Adrenal gland (tissue), 12 donors: ENCODE results near the gene SLC6A4. TPM values are rescaled to one million over a fixed set of nuclear protein-coding genes. Genes with fewer than 3 reads are reported as not detected.
"Not testable (repeated sequence)": the region's sequence is repeated elsewhere in the genome, so short reads cannot be mapped to it uniquely, and the experiment has no call there.

Source experiments
- DNase-seq, 7 donors: peaks; one replicate each; pipeline ENCODE4 v3.0.0-alpha.2; 2019 to 2020
- H3K27ac ChIP-seq, 5 donors: fragments of 200-600 bp; sonication (generic) in 4 of 5; 1 replicate in 3 of 5; 2 replicates in 2 of 5; pipeline versions ENCODE4 v1.5.1 to v1.8.0; 2016 to 2020; ENCODE audit warnings: mild to moderate bottlenecking in 1 of 5
- H3K27me3 ChIP-seq: fragments of 200-600 bp; 2 replicates; pipeline ENCODE4 v1.8.0; 2021
- H3K36me3 ChIP-seq, 2 donors: fragments of 200-600 bp; replicated peaks in 1 of 2; 1 replicate in 1 of 2; 2 replicates in 1 of 2; pipeline versions ENCODE4 v1.5.1 to v1.8.0; 2018 to 2022
- H3K4me1 ChIP-seq, 2 donors: fragments of 200-600 bp; replicated peaks in 1 of 2; 1 replicate in 1 of 2; 2 replicates in 1 of 2; pipeline versions ENCODE4 v1.5.1 to v1.8.0; 2018 to 2021
- H3K4me3 ChIP-seq, 4 donors: fragments of 200-600 bp; sonication (generic) in 3 of 4; one replicate each; pipeline ENCODE4 v1.5.1; 2016 to 2018
- H3K9me3 ChIP-seq, 3 donors: fragments of 200-600 bp; sonication (generic) in 1 of 3; replicated peaks in 1 of 3; 1 replicate in 2 of 3; 2 replicates in 1 of 3; pipeline versions ENCODE4 v1.5.1 to v1.8.0; 2016 to 2021
- POLR2A ChIP-seq, 2 donors: fragments of 450-650 bp; IDR thresholded peaks; one replicate each; pipeline ENCODE4 v1.6.1; 2017; ENCODE audit warnings: antibody characterized with exemption in 2 of 2, mild to moderate bottlenecking in 2 of 2, moderate library complexity in 1 of 2
- WGBS, 4 donors: extraction: QIAGEN DNeasy Blood & Tissue Kit in 2 of 4; methylation state at CpG; one replicate each; pipeline versions ENCODE4 v1.1.5 to v1.1.7; 2013 to 2017; 5-methylcytosine and 5-hydroxymethylcytosine counted together
- intact Hi-C, 2 donors: fragments of 100-400 bp; cut with DNase I; formaldehyde crosslinking; loops; one replicate each; pipeline versions ENCODE4 v1.14.1 to v1.15.0; 2022 to 2023
- polyA plus RNA-seq, 3 donors: library from polyadenylated mRNA; stranded (reverse); fragments of 200-250 nt in 2 of 3; fragments of 350-450 nt in 1 of 3; fragmentation: Illumina TruSeq in 1 of 3; extraction: RNeasy Lipid Tissue Mini Kit (QIAGEN cat#74804) in 1 of 3; gene quantifications; one replicate each; pipeline ENCODE4 v1.2.3, GENCODE V29; 2013 to 2014
- small RNA-seq, 2 donors: library from RNA; depleted of rRNA; stranded (forward); fragments of <200 nt; gene quantifications; one replicate each; pipeline ENCODE3, GENCODE V24; 2016
- total RNA-seq, 9 donors: library from RNA; depleted of rRNA in 4 of 9; stranded (reverse); fragments of >200 nt in 4 of 9; fragments of 120-200 nt in 1 of 9; fragmentation: NEBNext Ultra II Directional in 1 of 9; extraction: Animal tissue kit (Norgen Biotek cat#: 25700) in 1 of 9; gene quantifications; one replicate each; pipeline versions ENCODE4 v1.1.0 to v1.2.4, GENCODE V29; 2013 to 2023
- TF ChIP-seq, protein P1 (sequence below), 6 experiments: fragments of 450-650 bp in 4 of 6; fragments of 200-600 bp in 2 of 6; sonication (generic) in 1 of 6; IDR thresholded peaks; 1 replicate in 5 of 6; 2 replicates in 1 of 6; pipeline versions ENCODE4 v1.5.1 to v1.8.0; 2016 to 2021; ENCODE audit warnings: antibody characterized with exemption in 6 of 6, mild to moderate bottlenecking in 2 of 6, moderate library complexity in 1 of 6
- donor health status: healthy with polysubstance abuse.
- donor health status: Bipolar disorder and iron deficiency.
- donor health status: DM: yes; HTN: yes; CAD: no.
- donor health status: DM: no; HTN: no; CAD: no.
- donor health status: DM: no; HTN: no; CAD: no.
- donor health status: DM: yes; HTN: yes; CAD: no.

Gene SLC6A4
- total and polyA plus RNA-seq, 12 donors = 0.03 to 0.67 (median 0.17) TPM; not detected in 3

DNA sequence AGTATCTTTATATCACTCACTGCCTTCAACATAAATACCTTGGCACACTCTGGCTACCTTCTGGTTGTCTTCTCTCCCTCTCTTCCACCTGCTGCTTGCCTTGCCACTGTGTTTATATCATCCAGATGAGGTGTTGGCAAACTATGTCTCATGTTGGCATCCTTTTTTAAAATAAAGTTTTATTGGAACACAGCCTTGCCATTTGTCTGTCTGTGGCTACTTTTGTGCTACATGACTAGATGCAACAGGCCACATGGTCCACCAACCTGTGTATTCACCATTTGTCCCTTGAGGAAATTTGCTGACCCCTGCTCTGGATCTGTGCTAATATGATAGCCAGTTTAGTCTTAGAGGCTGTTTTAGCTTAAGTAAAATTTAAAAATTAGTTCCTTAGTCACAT lies 82.0 kb downstream of the SLC6A4 start:
- intact Hi-C loops = no loop called here
- Histone ChIP-seq H3K27ac (no peak overlapping the region), H3K9me3 (no peaks in the 10 kb centered on the region), H3K27me3 (no peaks in the 10 kb centered on the region), H3K36me3 (no peaks in the 10 kb centered on the region), H3K4me1 (no peaks in the 10 kb centered on the region), H3K4me3 (no peak overlapping the region)
- DNase-seq = no peak
- TF ChIP-seq, protein P1, sequence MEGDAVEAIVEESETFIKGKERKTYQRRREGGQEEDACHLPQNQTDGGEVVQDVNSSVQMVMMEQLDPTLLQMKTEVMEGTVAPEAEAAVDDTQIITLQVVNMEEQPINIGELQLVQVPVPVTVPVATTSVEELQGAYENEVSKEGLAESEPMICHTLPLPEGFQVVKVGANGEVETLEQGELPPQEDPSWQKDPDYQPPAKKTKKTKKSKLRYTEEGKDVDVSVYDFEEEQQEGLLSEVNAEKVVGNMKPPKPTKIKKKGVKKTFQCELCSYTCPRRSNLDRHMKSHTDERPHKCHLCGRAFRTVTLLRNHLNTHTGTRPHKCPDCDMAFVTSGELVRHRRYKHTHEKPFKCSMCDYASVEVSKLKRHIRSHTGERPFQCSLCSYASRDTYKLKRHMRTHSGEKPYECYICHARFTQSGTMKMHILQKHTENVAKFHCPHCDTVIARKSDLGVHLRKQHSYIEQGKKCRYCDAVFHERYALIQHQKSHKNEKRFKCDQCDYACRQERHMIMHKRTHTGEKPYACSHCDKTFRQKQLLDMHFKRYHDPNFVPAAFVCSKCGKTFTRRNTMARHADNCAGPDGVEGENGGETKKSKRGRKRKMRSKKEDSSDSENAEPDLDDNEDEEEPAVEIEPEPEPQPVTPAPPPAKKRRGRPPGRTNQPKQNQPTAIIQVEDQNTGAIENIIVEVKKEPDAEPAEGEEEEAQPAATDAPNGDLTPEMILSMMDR (IDR thresholded peaks at IDR 0.05) = no peak
- TF ChIP-seq POLR2A (IDR thresholded peaks at IDR 0.05) = no peak

DNA sequence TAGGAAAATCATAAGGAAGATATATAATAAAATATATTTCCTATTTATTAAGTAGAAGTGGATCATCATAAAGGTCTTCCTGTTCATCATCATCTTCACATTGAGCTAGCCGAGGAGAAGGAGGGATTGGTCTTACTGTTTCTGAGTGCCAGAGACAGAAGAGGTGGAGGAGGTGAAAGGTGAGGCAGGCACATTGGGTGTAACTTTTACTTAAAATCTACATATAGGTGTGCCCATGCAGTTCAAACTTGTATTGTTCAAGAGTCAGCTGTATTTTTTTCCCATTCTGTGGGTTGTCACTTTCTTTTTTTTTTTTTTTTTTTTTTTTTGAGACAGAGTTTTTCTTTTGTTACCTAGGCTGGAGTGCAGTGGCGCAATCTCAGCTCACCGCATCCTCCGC lies 84.0 kb downstream of the SLC6A4 start:
- H3K27ac ChIP-seq = no peak overlapping the region
- no peaks in the 10 kb centered on the region for H3K27me3 ChIP-seq
- intact Hi-C loops = no loop called here
- H3K9me3 ChIP-seq = no peaks in the 10 kb centered on the region
- 94 to 98% (median 96%) methylated on average over 4 of the region's 4 CpGs for WGBS, 4 donors
- DNase-seq = no peak
- TF ChIP-seq POLR2A (IDR thresholded peaks at IDR 0.05) = no peak
- TF ChIP-seq, protein P1 (IDR thresholded peaks at IDR 0.05) = no peak
- H3K4me3 ChIP-seq = no peak overlapping the region
- H3K36me3 ChIP-seq = no peaks in the 10 kb centered on the region
- H3K4me1 ChIP-seq = no peaks in the 10 kb centered on the region

DNA sequence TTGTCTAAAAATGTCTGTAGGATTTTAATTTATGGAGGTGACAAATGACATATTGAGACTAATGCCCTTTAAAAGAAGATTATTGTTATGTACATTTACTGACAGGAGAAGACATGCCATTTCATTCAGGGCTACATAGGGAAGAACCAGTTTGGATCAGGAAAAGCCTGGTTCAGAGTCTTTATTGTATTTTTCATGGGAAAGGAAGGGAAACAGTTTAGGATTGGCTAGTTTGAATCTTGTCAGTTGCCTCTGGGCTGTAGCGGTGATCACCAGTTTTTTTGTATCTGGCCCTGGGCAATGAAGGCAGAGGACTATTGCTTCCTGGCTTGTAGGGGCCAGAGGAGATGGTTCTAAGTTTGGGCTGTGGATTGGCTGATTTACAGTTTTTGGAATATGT lies 87.1 kb downstream of the SLC6A4 start:
- Histone ChIP-seq H3K27me3 (no peaks in the 10 kb centered on the region), H3K27ac (no peak overlapping the region), H3K9me3 (no peaks in the 10 kb centered on the region), H3K4me1 (no peaks in the 10 kb centered on the region), H3K36me3 (no peaks in the 10 kb centered on the region), H3K4me3 (no peak overlapping the region)
- 84 to 98% (median 94%) methylated on average over 1 of the region's 1 CpG for WGBS, 4 donors
- no peak for TF ChIP-seq POLR2A (IDR thresholded peaks at IDR 0.05)
- TF ChIP-seq, protein P1 (IDR thresholded peaks at IDR 0.05) = no peak
- intact Hi-C loops = no loop called here
- DNase-seq = no peak

DNA sequence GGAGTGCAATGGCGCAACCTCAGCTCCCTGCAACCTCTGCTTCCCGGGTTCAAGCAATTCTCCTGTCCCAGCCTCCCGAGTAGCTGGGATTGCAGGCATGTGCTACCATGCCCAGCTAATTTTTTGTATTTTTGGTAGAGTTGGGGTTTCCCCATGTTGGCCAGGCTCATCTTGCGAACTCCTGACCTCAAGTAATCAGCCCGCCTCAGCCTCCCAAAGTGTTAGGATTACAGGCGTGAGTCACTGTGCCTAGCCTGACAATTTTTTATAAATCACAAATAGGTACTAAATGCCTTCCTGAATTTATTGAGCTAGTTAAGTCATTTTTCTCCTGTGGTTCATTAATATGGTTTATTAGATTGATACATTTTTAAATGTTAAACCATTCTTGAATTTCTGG lies 87.6 kb downstream of the SLC6A4 start:
- WGBS, 4 donors = 86 to 94% (median 89%) methylated on average over 6 of the region's 6 CpGs
- H3K9me3 ChIP-seq, H3K27ac ChIP-seq, H3K4me3 ChIP-seq, intact Hi-C loops, H3K4me1 ChIP-seq, DNase-seq, H3K36me3 ChIP-seq, H3K27me3 ChIP-seq: not testable (repeated sequence)

Small RNA genes lying within 50 kb of the gene (small RNA-seq; reads per million reads assigned to genes)
- gene RF00154 = 158 to 161 reads per million in 2 donors

Other genes starting within 250 kb of the SLC6A4 start
- gene NSRP1, start 118.9 kb downstream of the SLC6A4 start, total RNA-seq = 10 to 100 TPM in 8 of 9 donors, 1 to 10 TPM in 1; 8.9 to 60.6 (median 21.2) TPM
- 10 to 100 TPM; 19.2 to 63.6 (median 36.0) TPM for gene NSRP1, start 118.9 kb downstream of the SLC6A4 start, polyA plus RNA-seq
- 10 to 100 TPM; 13.9 to 41.7 (median 20.0) TPM for gene BLMH, start 56.2 kb upstream of the SLC6A4 start, total RNA-seq
- gene BLMH, start 56.2 kb upstream of the SLC6A4 start, polyA plus RNA-seq = 10 to 100 TPM; 12.1 to 18.1 (median 13.4) TPM
- gene TMIGD1, start 98.4 kb upstream of the SLC6A4 start, total RNA-seq = not detected
- gene TMIGD1, start 98.4 kb upstream of the SLC6A4 start, polyA plus RNA-seq = not detected
- gene CPD, start 143.2 kb upstream of the SLC6A4 start, total RNA-seq = 10 to 100 TPM; 27.2 to 52.8 (median 35.1) TPM
- 10 to 100 TPM in 1 of 3 donors, 1 to 10 TPM in 2; 4.2 to 22.2 (median 5.1) TPM for gene CPD, start 143.2 kb upstream of the SLC6A4 start, polyA plus RNA-seq
- 10 to 100 TPM; 29.6 to 96.0 (median 50.2) TPM for gene GOSR1, start 241.7 kb upstream of the SLC6A4 start, total RNA-seq
- 10 to 100 TPM; 15.4 to 71.1 (median 21.3) TPM for gene GOSR1, start 241.7 kb upstream of the SLC6A4 start, polyA plus RNA-seq